NCI-H2029 treated with DMSO at 0.1 percent for 48 hours (cell line): ENCODE measurements around the gene TNPO2.

Experiments
- DNase-seq: peaks from one replicate; lab custom pipeline; 2025; lab: John Stamatoyannopoulos, UW

The TNPO2 gene

GRCh38 chr19:12676384-12676792, 47.3 kb downstream of the TNPO2 start:
- peak; percentile 50 for DNase-seq

GRCh38 chr19:12675940-12676339, 47.8 kb downstream of the TNPO2 start:
- DNase-seq, result no peak

- no peak for DNase-seq
Observed at GRCh38 chr19:12675399-12675798, 48.3 kb downstream of the TNPO2 start.

GRCh38 chr19:12672744-12673143, 51.0 kb downstream of the TNPO2 start:
- no peak for DNase-seq

GRCh38 chr19:12670159-12670928, 53.4 kb downstream of the TNPO2 start:
- no peak for DNase-seq

GRCh38 chr19:12669270-12670158, 54.2 kb downstream of the TNPO2 start:
- peak; percentile 82 for DNase-seq

GRCh38 chr19:12668932-12669269, 54.8 kb downstream of the TNPO2 start:
- DNase-seq, result no peak

- no peak for DNase-seq
Observed at GRCh38 chr19:12668346-12668745, 55.4 kb downstream of the TNPO2 start.

- DNase-seq, result no peak
Observed at GRCh38 chr19:12667731-12668302, 55.9 kb downstream of the TNPO2 start.

GRCh38 chr19:12666265-12667048, 57.3 kb downstream of the TNPO2 start, which contains the start of the genes MAN2B1 and WDR83:
MAN2B1 (minus strand) TSS chr19:12666742; CDS start chr19:12666701, 41 bp downstream.
WDR83 (plus strand) TSS chr19:12666807; CDS start chr19:12669791, 2,984 bp downstream.
- DNase-seq, result peak; percentile 19

GRCh38 chr19:12665671-12666264, 58.0 kb downstream of the TNPO2 start:
- no peak for DNase-seq

- no peak for DNase-seq
Observed at GRCh38 chr19:12665281-12665573, 58.5 kb downstream of the TNPO2 start.

- DNase-seq, result no peak
Observed at GRCh38 chr19:12664406-12665280, 59.1 kb downstream of the TNPO2 start.

GRCh38 chr19:12660980-12661379, 62.8 kb downstream of the TNPO2 start:
- DNase-seq, result no peak

GRCh38 chr19:12657966-12658365, 65.8 kb downstream of the TNPO2 start:
- DNase-seq, result no peak

- DNase-seq, result no peak
Observed at GRCh38 chr19:12656899-12657571, 66.7 kb downstream of the TNPO2 start.

GRCh38 chr19:12655546-12655945, 68.2 kb downstream of the TNPO2 start:
- no peak for DNase-seq

GRCh38 chr19:12652219-12652618, 71.5 kb downstream of the TNPO2 start:
- no peak for DNase-seq

- no peak for DNase-seq
Observed at GRCh38 chr19:12649941-12650340, 73.8 kb downstream of the TNPO2 start.
